Spleen (tissue), 7 donors: ENCODE data around the gene ATF6B.
A peak's percentile ranks its signal among the peaks of the same experiment; 100 is the strongest.

Experiments
- CTCF ChIP-seq, 11 experiments: fragments of 200-600 bp in 7 of 11; fragments of 450-650 bp in 4 of 11; sonication (generic) in 4 of 11; IDR thresholded peaks in 8 of 11; conservative IDR thresholded peaks in 3 of 11; 1 replicate in 7 of 11; 2 replicates in 4 of 11; pipeline versions ENCODE4 v1.4.0 to v1.8.0; 2016 to 2021; ENCODE audit warnings: antibody characterized with exemption in 11 of 11, inconsistent platforms in 4 of 11, mild to moderate bottlenecking in 1 of 11
- POLR2A ChIP-seq, 3 donors: fragments of 450-650 bp; IDR thresholded peaks; one replicate each; pipeline ENCODE4 v1.5.1; 2017; ENCODE audit warnings: antibody characterized with exemption in 3 of 3, mild to moderate bottlenecking in 1 of 3
- POLR2AphosphoS5 ChIP-seq, 3 donors: sonication (generic); formaldehyde crosslinking; IDR thresholded peaks; one replicate each; pipeline ENCODE4 v1.5.1; 2017; ENCODE audit warnings: antibody characterized with exemption in 3 of 3
- donor health status: DM: no; HTN: no; CAD: no; lungs with moderate emphysema.
- donor health status: DM: no; HTN: no; CAD: no.
- donor health status: DM: no; HTN: no; CAD: no.

GRCh38 chr6:32108094-32108627 is 19.9 kb downstream of the ATF6B start:
- TF ChIP-seq CTCF (IDR thresholded peaks at IDR 0.05 in 8 of 11, conservative IDR thresholded peaks at IDR 0.05 in 3 of 11) (no peak), POLR2A (IDR thresholded peaks at IDR 0.05) (no peak), POLR2AphosphoS5 (IDR thresholded peaks at IDR 0.05) (peak; percentile 51 to 71 (median 71))
